GM19372 (cell line): ENCODE measurements around the gene LRMDA.
"Not testable (repeated sequence)": the region's sequence is repeated elsewhere in the genome, so short reads cannot be mapped to it uniquely, and the experiment has no call there.

Experiments
- ATAC-seq: cut with Tn5 transposase; IDR thresholded peaks from one replicate; pipeline ENCODE4 v1.9.1; 2021; ENCODE audit warnings: mild to moderate bottlenecking, low read depth, moderate library complexity; ENCODE audit not compliant: unreplicated experiment

Gene LRMDA

DNA sequence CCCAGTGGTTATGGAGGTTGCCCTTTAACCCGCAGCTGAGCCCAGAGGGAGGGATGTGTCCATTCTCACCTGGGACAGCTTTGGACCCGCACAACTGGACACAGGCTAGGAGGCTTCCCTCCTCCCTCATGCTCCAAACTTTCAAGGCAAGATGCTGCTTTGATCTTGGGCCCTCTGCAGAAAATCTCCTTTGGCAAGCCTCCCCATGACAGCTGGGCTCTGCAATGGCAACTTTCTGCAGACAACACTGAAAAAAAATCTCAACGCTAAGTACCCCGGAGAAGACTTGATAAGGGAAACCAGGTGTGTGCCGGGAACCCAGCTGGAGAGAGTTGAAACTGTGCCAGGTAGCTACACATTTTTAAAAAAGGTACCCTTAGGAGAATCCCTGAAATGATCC lies 610.1 kb downstream of the LRMDA start:
- no peak for ATAC-seq

DNA sequence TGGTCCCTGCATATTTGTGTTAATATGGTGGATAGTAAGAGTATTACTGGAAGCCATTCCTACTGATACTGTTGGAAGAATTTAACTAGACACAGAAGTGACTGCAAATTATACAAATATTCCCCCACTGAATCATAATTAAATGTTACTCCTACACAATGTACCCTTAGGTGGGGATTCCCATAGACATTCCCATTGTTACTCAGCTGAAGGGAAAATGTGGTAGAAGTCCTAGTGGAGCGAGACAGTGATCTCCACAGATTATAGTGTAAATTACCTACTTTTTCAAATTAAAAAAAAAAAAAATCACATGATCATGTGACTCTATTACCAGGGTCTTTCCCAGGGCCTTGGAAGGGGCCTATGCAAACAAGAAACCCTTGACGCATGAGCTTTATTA lies 611.8 kb downstream of the LRMDA start:
- ATAC-seq: no peak

DNA sequence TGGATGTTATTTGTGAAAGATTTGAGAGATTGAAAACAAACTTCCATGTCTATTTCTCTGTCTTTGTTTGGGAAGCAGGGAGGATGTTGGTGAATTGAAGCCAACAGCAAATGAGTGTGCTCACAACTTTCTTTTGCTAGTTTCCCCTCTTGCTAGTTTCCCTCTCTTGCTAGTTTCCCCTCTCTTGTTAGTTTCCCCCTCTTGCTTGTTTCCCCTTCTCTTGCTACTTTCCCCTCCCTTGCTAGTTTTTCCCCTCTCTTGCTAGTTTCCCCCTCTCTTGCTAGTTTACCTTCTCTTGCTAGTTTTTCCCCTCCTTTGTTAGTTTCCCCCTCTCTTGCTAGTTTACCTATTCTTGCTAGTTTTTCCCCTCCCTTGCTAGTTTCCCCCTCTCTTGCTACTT lies 613.3 kb downstream of the LRMDA start:
- no peak for ATAC-seq

DNA sequence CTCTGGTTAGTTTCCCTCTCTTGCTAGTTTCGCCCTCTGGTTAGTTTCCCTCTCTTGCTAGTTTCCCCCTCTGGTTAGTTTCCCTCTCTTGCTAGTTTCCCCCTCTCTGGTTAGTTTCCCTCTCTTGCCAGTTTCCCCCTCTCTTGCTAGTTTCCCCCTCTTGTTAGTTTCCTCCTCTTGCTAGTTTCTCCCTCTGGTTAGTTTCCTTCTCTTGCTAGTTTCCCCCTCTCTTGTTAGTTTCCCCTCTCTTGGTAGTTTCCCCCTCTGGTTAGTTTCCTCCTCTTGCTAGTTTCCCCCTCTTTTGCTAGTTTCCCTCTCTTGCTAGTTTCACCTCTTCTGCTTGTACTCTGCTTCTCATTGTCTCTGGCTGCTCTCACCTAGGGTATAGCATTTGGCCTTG lies 613.8 kb downstream of the LRMDA start:
- no peak for ATAC-seq

DNA sequence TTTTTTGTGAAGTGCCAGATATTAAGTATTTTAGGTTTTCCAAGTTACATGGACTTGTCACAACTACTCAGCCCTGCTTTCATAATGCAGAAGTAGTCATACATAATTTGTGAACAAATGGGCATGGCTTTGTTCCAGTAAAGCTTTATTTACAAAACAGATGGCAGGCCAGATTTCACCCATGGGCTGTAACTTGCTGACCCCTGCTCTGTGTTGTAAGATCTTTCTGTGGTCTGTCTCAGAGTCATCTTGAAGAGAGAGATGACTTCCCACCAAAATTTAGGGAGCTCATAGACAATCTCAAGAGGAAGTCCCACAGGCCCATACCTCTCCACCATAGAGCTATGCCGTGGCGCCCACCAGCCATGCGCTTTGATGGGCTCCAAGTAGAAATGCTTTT lies 616.1 kb downstream of the LRMDA start:
- no peak for ATAC-seq

DNA sequence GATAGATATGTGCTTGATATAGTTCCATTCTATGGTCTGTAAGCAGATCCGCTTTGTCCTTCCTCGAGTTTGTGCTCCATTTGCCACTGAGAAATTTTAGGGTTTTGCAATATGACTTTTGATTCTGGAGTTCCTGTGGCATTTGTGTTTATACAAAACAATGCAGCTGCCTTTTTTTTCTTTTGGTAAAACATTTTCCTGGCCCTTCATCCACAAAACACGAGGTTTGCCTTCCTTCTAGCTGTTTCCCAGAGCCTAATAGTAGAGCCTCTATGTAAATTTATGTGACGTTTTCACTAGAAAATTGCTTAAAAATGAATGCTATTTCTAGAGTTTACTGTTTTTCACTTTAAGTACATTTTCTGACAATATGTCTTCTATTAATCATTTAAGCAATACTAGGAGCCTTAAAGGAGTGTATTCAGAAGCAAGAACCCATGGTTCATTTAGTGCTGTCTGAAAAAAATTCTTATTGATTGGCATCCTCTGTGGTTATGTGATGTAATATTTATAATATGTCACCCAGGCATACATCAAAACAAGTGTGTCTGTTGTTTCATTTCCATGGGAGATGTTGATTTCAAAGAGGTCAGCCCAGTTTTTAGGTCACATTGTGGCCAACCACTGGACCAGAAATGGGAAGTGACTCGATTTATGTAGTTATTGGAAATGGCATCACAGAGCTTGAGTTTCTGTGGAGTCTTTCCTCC lies 618.3 kb downstream of the LRMDA start:
- ATAC-seq: no peak

DNA sequence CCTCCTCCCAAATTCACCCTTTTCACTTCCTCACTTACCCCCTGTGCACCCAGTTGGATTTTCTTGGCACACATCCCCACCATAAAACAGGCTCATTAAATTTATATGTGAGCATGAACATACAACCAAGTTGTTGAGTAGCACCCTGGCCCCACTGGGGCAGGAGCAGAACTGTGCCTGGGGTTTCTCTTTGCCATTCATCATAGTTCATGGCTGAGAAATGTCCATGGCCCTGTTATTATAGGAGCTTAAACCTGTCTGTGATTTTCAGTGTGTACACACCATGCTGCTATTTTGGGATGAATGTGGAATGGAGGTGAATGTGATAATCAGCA lies 618.8 kb downstream of the LRMDA start:
- no peak for ATAC-seq

DNA sequence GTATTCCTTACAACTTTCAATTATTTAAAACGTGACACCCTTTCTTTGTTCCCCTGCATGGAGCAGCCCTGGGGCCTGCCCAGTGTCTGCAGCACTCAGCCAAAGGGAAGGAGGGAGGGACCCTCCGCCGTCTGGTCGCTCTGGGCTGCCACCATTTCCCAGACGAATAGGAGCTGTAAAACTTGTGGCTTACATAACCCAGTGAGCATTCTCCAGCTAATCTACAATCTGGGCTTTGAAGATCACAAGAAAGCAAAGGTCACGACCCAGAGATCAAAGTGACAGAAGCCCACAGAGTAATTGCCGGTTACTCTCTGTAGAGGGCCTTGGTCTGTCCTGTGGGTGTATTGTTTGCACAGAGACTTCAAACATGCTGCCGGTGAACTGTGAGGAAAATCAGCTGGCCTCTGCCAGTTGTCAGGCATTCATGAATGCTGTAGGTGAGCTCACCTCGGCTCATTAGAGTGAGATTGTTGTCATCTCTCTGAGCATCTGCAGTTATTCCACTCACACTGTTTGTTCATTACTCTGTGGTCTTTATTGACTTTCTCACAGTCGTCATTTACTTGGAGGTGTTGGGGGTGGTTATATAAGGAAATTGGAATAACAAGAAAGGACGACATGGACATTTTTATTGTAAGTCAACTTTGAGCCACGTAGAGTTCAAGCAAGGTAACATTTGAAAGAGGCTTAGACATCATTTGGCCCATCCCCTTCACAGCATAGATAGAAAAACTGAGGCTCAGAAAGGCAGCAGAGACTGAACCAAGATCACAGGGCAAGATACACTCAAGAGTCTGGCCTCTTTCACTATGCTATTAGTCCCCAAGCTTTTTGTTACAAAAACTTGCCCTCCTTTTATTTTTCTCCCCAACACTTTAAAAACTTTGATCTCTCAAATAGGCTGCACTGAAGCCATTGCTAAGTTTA lies 619.8 kb downstream of the LRMDA start:
- no peak for ATAC-seq

DNA sequence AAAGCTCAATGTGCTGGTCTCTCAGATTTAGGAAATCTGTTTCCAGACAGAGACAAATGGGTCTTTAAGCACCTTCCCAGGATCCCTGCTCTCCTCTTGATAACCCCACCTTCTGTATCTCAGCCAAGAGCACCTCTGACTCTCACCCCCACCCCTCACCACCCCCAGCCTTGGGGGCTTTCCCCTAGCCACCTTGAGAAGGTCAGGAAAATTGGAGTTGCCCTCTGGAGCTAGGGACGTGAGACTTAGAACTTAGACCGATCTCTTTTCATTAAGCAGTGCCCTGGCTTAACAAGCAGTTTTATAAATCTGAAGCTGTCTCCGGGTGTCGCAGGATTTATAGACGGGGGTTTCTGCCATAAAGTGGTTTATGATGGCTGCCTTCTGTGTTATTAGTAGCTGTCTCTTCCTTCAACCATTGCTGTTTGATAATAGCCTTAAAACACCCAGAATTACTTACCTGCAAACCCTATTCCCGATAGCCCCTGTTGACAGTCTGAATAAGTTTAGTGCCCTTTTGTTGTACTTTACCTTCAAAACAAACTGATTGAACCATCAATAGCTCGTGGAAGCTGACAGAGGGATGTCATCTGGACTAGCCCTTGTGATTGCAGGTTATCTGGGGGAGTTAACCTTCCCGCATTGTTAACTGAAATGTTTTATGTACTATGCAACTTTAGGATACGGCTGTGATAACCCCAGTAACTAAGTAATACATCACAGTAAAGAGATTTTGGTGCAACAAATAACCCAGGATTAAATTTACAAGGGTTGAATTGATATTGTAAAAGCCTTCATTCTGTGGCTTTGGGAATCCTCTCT lies 621.5 kb downstream of the LRMDA start:
- ATAC-seq: no peak

DNA sequence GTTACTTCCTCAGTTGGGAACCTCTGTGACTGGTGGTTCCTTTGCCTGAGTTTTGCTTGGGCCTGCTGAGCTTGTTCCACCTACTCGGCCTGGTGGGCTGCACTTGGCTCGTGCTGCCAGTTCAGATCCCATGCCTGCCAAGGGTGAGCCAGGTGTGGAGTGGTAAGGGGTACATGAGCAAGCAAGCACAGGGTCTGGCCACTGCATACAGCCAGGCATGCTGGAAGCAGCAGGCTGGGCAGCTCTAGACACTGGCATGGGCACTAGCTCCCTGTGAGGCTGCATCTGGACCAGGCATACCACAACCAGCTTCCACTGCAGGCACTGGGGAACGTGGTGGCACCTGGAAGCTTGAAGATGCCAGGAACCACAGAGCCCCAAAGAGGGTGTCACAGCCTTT lies 624.0 kb downstream of the LRMDA start:
- no peak for ATAC-seq

DNA sequence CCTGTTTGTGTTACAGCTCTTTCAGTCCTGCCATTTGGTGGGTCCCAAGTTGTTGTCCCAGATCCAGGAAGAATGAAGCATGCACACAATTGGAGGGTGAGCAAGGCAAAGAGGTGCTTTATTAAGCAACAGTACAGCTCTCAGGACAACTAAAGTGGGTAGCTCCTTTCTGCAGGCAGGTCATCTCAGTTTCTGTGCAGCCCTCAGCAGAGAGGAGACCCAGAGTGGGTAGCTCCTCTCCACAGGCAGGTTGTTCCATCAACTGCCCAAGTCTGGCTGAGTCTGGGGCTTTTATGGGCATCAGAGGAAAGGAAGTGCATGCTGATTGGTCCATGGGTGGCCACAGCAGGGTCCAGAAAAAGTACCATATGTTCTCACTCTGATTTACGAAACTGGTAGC lies 624.5 kb downstream of the LRMDA start:
- ATAC-seq: no peak

DNA sequence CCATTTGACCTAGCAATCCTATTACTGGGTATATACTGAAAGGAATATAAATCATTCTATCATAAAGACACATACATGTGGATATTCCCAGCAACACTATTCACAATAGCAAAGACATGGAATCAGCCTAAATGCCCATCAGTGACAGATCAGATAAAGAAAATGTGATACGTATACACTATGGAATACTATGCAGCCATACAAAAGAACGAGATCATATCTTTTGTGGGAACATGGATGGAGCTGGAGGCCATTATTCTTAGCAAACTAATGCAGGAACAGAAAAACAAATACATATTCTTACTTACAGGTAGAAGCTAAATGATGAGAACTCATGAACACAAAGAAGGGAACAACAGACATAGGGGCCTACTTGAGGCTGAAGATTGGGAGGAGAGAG lies 629.6 kb downstream of the LRMDA start:
- not testable (repeated sequence) for ATAC-seq

DNA sequence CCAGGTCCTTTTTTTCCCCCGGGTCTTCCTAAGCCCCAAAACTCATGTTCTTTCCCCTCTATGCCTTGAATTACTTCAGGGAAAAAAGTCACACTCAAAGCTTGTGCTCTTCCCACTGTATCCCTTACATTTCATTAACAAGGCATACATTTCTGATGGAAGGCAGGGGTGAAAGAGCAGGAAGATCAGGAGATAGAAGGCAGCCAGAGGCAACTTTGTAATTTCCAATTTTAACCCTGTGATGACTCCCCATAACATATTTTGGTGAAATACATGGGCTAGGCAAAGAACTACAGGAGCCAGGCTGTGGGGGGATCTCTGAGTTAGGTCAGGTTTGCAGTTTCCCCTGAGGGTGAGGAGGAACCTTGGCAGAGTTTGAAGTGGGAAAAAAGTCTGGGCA lies 635.0 kb downstream of the LRMDA start:
- ATAC-seq: no peak

DNA sequence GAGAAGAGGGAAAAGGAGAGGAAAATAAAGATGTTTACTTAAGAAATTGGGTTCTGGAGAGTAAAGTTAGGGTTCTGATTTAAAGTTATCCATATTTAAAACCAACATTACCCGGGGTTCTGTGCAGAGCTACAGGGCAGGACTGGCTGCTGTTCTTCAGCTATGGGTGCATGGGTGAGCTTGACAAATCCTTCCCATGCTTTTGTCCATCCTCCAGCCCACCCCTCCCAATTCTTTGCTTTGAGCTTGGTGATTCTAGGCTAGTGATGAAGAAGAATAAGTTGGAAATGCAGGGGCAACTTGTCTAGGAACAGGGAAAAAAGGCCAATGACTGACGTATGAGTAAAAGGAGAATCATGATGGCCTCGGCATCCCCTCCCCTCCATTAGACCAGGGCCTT lies 636.0 kb downstream of the LRMDA start:
- no peak for ATAC-seq

DNA sequence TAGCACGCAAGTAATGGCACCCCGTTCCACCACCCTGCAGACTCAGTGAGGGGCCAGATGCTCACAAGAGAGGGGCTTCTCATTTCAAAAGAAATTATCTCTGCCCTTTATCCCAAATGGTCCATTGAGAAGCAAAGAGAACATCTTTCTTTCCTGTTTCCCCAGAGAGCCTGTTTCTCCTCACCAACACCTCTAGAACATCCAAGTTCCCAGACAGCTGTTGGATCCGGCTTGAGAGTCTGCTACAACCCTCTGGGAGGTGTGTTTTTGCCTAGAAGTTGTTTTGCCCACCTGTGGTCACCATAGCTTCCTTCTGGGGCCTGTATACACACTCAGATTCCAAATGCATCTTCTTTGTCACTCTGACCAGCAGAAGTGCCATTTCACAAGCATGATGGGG lies 637.4 kb downstream of the LRMDA start:
- no peak for ATAC-seq

DNA sequence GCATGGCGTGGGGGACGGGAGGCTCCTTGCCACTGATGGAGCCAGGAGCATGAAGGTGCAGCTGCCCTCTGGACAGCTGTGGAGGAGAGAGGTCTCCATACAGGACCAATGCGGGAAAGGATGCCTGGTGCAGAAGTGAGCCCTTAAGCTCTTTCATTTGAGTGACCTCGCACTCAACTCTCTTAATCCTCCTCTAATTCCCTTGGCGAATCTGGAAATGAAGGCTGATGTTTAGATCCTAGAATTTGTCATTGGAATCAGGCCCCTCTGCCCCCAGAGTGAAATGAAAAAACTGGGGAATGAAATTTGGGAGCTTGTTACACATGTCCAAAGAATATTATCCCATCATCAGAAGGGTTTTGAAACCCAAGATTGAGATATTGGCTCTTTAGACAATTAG lies 639.5 kb downstream of the LRMDA start:
- no peak for ATAC-seq

DNA sequence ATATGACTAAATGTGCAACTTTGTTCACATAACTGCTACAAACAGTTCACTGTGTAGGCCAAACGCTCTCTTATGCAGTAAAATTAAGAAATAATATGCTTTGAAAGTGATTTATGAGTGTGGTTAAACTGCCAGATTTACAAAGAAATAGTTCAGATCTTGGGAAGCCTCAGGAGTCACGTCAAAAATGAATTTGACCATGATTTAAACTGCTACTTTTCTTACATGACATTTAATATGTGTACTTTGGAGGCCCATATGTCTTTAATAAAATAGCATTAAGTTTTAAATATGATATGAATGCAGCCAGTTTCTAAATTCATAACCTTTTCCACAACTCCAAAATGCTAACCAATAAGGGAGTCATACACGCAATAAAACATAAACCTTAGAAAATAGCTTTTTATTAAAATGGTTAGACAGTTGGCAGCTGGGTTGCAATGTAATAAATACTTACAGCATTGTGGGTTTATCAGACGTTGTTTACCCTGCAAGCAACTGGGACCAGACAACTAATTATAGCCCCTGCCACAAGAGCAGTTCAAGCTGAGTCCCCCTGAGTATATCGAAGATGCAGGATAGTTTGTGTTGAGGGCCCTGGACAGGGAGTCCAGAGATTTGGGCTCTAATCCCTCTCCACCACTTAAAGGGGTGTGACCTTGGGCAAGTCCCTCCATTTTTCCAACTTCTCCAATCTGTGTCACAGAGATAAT lies 640.4 kb downstream of the LRMDA start:
- ATAC-seq: no peak

DNA sequence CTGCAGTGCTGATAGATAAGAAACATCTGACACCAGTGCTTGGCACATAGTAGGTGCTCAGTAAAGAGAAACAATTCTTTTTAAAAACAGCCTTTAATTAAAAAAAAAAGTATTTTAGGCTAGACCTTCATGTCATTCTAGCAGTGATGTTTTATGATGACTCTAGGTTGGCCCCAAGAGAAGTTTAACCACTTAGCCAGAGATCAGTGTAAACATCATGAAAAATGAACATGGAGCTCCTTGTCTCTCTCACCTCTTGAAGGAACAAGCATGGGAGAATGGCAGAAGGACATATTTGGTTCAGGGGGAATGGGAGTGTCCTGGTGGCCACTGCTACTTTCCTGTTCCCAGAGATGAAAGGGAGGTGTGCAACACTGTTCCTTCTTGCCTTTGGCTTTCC lies 641.0 kb downstream of the LRMDA start:
- no peak for ATAC-seq

DNA sequence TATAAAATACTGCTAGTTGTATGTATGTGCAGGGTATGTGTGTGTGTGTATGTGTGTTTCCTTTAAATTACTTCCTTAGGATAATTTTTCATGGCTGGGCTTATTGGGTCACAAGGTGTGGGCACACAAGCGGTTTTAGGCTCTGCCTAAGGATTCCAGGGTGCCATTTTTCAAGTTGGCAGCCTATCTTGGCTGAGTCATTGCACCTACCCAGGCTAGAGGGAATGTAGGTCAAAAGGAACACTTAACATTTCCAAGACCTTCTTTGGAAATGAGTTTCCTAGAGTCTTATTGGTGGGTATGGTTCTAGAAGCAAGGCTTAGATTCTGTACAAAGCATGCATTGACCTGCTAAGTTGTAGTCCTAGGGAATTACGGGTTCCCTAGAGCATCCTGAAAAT lies 642.1 kb downstream of the LRMDA start:
- no peak for ATAC-seq

DNA sequence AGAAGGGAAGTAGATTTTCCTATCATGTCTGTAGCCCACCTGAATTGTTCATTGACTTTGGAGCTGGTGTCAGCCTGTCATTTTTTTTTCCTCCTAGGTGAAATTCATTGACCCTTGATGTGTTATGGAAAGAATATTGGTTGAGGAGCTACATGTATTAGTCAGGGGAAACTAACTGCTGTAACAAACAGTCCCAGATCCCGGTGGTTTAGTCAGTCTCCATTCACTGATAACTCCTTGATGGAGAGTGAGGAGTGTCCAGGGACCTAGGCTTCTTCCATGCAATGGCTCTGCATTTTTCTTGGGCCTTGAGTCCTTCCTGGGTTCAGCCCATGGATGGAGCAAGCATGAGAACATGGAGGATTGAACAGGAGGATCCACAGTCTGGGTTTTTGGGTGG lies 643.2 kb downstream of the LRMDA start:
- ATAC-seq: no peak

DNA sequence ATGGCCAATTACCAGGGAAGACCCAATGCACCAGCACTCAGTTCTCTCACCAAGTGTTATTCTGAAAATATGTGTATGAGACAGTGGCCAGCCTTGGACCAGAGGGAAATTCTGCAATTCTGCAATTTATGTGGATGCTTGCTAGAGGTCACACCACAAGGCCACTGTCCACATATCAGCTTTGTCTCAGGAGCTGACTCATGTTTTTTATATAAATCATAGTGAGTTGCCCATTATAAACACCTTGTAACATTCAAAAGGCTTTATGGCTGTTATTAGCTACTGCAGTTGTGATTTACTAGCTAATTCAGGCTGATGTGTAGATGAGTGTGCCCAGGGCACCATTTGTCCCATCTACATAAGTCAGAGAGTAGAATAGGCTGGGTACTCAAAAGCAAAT lies 649.0 kb downstream of the LRMDA start:
- ATAC-seq: no peak
